HepG2 (cell line): ENCODE data around the gene IFI27. TPM values are rescaled to one million over a fixed set of nuclear protein-coding genes. Genes with fewer than 3 reads are reported as not detected.
A peak's percentile ranks its signal among the peaks of the same experiment; 100 is the strongest.

ENCODE experiments used
- CBX1 ChIP-seq: IDR thresholded peaks from one replicate; pipeline ENCODE4 v1.6.1; 2016; ENCODE audit warnings: antibody characterized with exemption, low read depth
- CREB3 ChIP-seq: sonication (generic); formaldehyde crosslinking; IDR thresholded peaks from 2 replicates; pipeline ENCODE4 v1.5.0; 2020; ENCODE audit warnings: missing genetic modification reagents
- DR1 ChIP-seq: sonication (generic); formaldehyde crosslinking; IDR thresholded peaks from 2 replicates; pipeline ENCODE4 v1.8.0; 2021; ENCODE audit warnings: mild to moderate bottlenecking, missing genetic modification reagents, inconsistent platforms
- IKZF4 ChIP-seq: sonication (generic); formaldehyde crosslinking; IDR thresholded peaks from 2 replicates; pipeline ENCODE4 v1.5.1; 2020; ENCODE audit warnings: borderline replicate concordance, mild to moderate bottlenecking, low read depth, missing genetic modification reagents; ENCODE audit errors: not compliant biosample characterization
- KDM5B ChIP-seq: sonication (generic); formaldehyde crosslinking; IDR thresholded peaks from 2 replicates; pipeline ENCODE4 v1.4.0; 2020; ENCODE audit warnings: missing genetic modification reagents, mild to moderate bottlenecking, borderline replicate concordance
- MBNL3 ChIP-seq: fragments of 250-450 bp; sonication (Bioruptor Pico); conservative IDR thresholded peaks from 2 replicates; pipeline ENCODE4 v1.8.0; 2022; ENCODE audit warnings: mild to moderate bottlenecking, inconsistent platforms
- NRL ChIP-seq: sonication (generic); formaldehyde crosslinking; IDR thresholded peaks from 2 replicates; pipeline ENCODE4 v1.5.0; 2020; ENCODE audit warnings: missing genetic modification reagents, mild to moderate bottlenecking, moderate library complexity, borderline replicate concordance
- RARA ChIP-seq: IDR thresholded peaks from 2 replicates; pipeline ENCODE4 v1.6.1; 2016; ENCODE audit warnings: missing genetic modification reagents, missing compliant biosample characterization
- RXRA ChIP-seq: sonication (generic); formaldehyde crosslinking; IDR thresholded peaks from 2 replicates; pipeline ENCODE4 v1.5.1; 2020; ENCODE audit warnings: missing genetic modification reagents
- SIX1 ChIP-seq: sonication (generic); formaldehyde crosslinking; IDR thresholded peaks from 2 replicates; pipeline ENCODE4 v1.4.0; 2020; ENCODE audit warnings: missing genetic modification reagents, borderline replicate concordance
- ZBTB34 ChIP-seq: sonication (generic); formaldehyde crosslinking; IDR thresholded peaks from 2 replicates; pipeline ENCODE4 v1.8.0; 2022; ENCODE audit warnings: mild to moderate bottlenecking, missing genetic modification reagents
- ZBTB42 ChIP-seq: sonication (generic); formaldehyde crosslinking; IDR thresholded peaks from 2 replicates; pipeline ENCODE4 v1.5.0; 2020; ENCODE audit warnings: mild to moderate bottlenecking, missing genetic modification reagents
- ZFX ChIP-seq: sonication (generic); formaldehyde crosslinking; IDR thresholded peaks from 2 replicates; pipeline ENCODE4 v1.4.0; 2020; ENCODE audit warnings: mild to moderate bottlenecking, low read depth, missing genetic modification reagents, moderate library complexity
- ZNF20 ChIP-seq: sonication (generic); formaldehyde crosslinking; IDR thresholded peaks from 2 replicates; pipeline ENCODE4 v1.4.0; 2020; ENCODE audit warnings: mild to moderate bottlenecking, moderate library complexity, missing genetic modification reagents
- ZNF577 ChIP-seq: sonication (generic); formaldehyde crosslinking; IDR thresholded peaks from 2 replicates; pipeline ENCODE4 v1.4.0; 2020; ENCODE audit warnings: mild to moderate bottlenecking, low read depth, missing genetic modification reagents, borderline replicate concordance
- ZNF75D ChIP-seq: sonication (generic); formaldehyde crosslinking; IDR thresholded peaks from 2 replicates; pipeline ENCODE4 v1.8.1; 2023; ENCODE audit warnings: missing genetic modification reagents, mild to moderate bottlenecking, borderline replicate concordance
- ZSCAN9 ChIP-seq: IDR thresholded peaks from 2 replicates; pipeline ENCODE4 v1.6.1; 2016; ENCODE audit warnings: borderline replicate concordance
- polyA plus RNA-seq, 8 experiments: library from polyadenylated mRNA; depleted of rRNA in 3 of 8; stranded (reverse) in 7 of 8; unstranded in 1 of 8; fragments of >200 nt; fragmentation: Illumina TruSeq in 4 of 8; extraction: Trizol in 4 of 8; gene quantifications; 2 replicates each; pipeline versions ENCODE4 v1.2.1 to v1.2.3, GENCODE V29; 2011 to 2016; ENCODE audit warnings: low read depth in 4 of 8, missing spikeins in 1 of 8, mixed read lengths in 1 of 8; ENCODE audit not compliant: insufficient read depth in 1 of 8
- total RNA-seq, 5 experiments: library from RNA; depleted of rRNA; stranded (reverse); fragments of >200 nt; fragmentation: Illumina TruSeq; extraction: Trizol; gene quantifications; 2 replicates each; pipeline ENCODE4 v1.2.3, GENCODE V29; 2016; ENCODE audit warnings: low read depth in 1 of 5
- TF ChIP-seq, protein P1 (sequence below), 2 experiments: fragments of 450-650 bp in 1 of 2; sonication (generic) in 1 of 2; formaldehyde crosslinking in 1 of 2; IDR thresholded peaks; 2 replicates each; pipeline versions ENCODE4 v1.6.1 to v1.8.0; 2016 to 2022; ENCODE audit warnings: antibody characterized with exemption in 1 of 2, mild to moderate bottlenecking in 1 of 2, missing genetic modification reagents in 1 of 2

Gene IFI27
- total and polyA plus RNA-seq, 2 of the 13 experiments (the other 11 are each of a cell fraction or from before 2014, with no cell fraction given): 1.2 to 1.7 TPM

GRCh38 chr14:94066089-94066676, 44.4 kb upstream of the IFI27 start (continued):
- TF ChIP-seq, protein P1, sequence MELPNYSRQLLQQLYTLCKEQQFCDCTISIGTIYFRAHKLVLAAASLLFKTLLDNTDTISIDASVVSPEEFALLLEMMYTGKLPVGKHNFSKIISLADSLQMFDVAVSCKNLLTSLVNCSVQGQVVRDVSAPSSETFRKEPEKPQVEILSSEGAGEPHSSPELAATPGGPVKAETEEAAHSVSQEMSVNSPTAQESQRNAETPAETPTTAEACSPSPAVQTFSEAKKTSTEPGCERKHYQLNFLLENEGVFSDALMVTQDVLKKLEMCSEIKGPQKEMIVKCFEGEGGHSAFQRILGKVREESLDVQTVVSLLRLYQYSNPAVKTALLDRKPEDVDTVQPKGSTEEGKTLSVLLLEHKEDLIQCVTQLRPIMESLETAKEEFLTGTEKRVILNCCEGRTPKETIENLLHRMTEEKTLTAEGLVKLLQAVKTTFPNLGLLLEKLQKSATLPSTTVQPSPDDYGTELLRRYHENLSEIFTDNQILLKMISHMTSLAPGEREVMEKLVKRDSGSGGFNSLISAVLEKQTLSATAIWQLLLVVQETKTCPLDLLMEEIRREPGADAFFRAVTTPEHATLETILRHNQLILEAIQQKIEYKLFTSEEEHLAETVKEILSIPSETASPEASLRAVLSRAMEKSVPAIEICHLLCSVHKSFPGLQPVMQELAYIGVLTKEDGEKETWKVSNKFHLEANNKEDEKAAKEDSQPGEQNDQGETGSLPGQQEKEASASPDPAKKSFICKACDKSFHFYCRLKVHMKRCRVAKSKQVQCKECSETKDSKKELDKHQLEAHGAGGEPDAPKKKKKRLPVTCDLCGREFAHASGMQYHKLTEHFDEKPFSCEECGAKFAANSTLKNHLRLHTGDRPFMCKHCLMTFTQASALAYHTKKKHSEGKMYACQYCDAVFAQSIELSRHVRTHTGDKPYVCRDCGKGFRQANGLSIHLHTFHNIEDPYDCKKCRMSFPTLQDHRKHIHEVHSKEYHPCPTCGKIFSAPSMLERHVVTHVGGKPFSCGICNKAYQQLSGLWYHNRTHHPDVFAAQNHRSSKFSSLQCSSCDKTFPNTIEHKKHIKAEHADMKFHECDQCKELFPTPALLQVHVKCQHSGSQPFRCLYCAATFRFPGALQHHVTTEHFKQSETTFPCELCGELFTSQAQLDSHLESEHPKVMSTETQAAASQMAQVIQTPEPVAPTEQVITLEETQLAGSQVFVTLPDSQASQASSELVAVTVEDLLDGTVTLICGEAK (IDR thresholded peaks at IDR 0.05): no peak
- TF ChIP-seq, protein P1 (CRISPR knock-in tag; IDR thresholded peaks at IDR 0.05): no peak
- no peak for TF ChIP-seq ZNF75D
- no peak for TF ChIP-seq ZBTB34 (CRISPR knock-in tag)
- TF ChIP-seq ZSCAN9: no peak
- 0 out of 2 replicates have a peak, but pooled peaks have one; percentile 19 for TF ChIP-seq ZFX (CRISPR knock-in tag)
- TF ChIP-seq MBNL3 (CRISPR knock-in tag): no peak
- no peak for TF ChIP-seq NRL
- TF ChIP-seq IKZF4 (CRISPR knock-in tag): no peak
- TF ChIP-seq DR1: no peak
- no peak for TF ChIP-seq SIX1 (CRISPR knock-in tag)
- TF ChIP-seq CBX1: no peak
- TF ChIP-seq RXRA: 0 out of 2 replicates have a peak, but pooled peaks have one; percentile 14
- TF ChIP-seq ZNF577: no peak
- TF ChIP-seq CREB3 (CRISPR knock-in tag): no peak
- TF ChIP-seq RARA (CRISPR knock-in tag): 0 out of 2 replicates have a peak, but pooled peaks have one; percentile 14
- no peak for TF ChIP-seq ZBTB42
- TF ChIP-seq KDM5B (CRISPR knock-in tag): no peak
- no peak for TF ChIP-seq ZNF20 (CRISPR knock-in tag)
